Fibroblast of pulmonary artery (primary cell): ENCODE results near the gene ATP11C.

Experiments
- DNase-seq: peaks from one replicate; pipeline ENCODE4 v3.0.0-alpha.2; 2010; ENCODE audit warnings: low read depth
- H3K4me3 ChIP-seq: replicated peaks from 2 replicates; pipeline ENCODE4 v1.5.1; 2011; ENCODE audit warnings: low read depth, mild to moderate bottlenecking, control low read depth, low read length, moderate library complexity
- CTCF ChIP-seq: IDR thresholded peaks from 2 replicates; pipeline ENCODE4 v1.5.1; 2011; ENCODE audit warnings: mild to moderate bottlenecking, control low read depth, low read length, inconsistent platforms; ENCODE audit errors: missing control alignments

ATP11C gene

GRCh38 chrX:139828033-139828432, 104.8 kb downstream of the ATP11C start:
- no peak overlapping the region for H3K4me3 ChIP-seq
- no peak for DNase-seq
- TF ChIP-seq CTCF = no peak

GRCh38 chrX:139826065-139827044, 106.5 kb downstream of the ATP11C start:
- TF ChIP-seq CTCF = no peak
- DNase-seq = peak; percentile 55

GRCh38 chrX:139825618-139826017, 107.2 kb downstream of the ATP11C start:
- no peak for DNase-seq

More at GRCh38 chrX:139826065-139827044, 106.5 kb downstream of the ATP11C start:
- H3K4me3 ChIP-seq = no peak overlapping the region

GRCh38 chrX:139823806-139824205, 109.0 kb downstream of the ATP11C start:
- no peak overlapping the region for H3K4me3 ChIP-seq
- no peak for TF ChIP-seq CTCF
- DNase-seq = no peak

More at GRCh38 chrX:139825618-139826017, 107.2 kb downstream of the ATP11C start:
- no peak for TF ChIP-seq CTCF
- no peak overlapping the region for H3K4me3 ChIP-seq

GRCh38 chrX:139820358-139820984, 112.4 kb downstream of the ATP11C start:
- DNase-seq = no peak
- no peak for TF ChIP-seq CTCF
- H3K4me3 ChIP-seq = no peak overlapping the region

GRCh38 chrX:139816204-139816603, 116.6 kb downstream of the ATP11C start:
- TF ChIP-seq CTCF = no peak

More at GRCh38 chrX:139816204-139816603, 116.6 kb downstream of the ATP11C start:
- no peak for DNase-seq
- H3K4me3 ChIP-seq = no peak overlapping the region
